Measurements from ENCODE around the gene DOCK11.
"Not testable (repeated sequence)": the region's sequence is repeated elsewhere in the genome, so short reads cannot be mapped to it uniquely, and the experiment has no call there.

- TF ChIP-seq, protein P1, sequence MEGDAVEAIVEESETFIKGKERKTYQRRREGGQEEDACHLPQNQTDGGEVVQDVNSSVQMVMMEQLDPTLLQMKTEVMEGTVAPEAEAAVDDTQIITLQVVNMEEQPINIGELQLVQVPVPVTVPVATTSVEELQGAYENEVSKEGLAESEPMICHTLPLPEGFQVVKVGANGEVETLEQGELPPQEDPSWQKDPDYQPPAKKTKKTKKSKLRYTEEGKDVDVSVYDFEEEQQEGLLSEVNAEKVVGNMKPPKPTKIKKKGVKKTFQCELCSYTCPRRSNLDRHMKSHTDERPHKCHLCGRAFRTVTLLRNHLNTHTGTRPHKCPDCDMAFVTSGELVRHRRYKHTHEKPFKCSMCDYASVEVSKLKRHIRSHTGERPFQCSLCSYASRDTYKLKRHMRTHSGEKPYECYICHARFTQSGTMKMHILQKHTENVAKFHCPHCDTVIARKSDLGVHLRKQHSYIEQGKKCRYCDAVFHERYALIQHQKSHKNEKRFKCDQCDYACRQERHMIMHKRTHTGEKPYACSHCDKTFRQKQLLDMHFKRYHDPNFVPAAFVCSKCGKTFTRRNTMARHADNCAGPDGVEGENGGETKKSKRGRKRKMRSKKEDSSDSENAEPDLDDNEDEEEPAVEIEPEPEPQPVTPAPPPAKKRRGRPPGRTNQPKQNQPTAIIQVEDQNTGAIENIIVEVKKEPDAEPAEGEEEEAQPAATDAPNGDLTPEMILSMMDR (IDR thresholded peaks at IDR 0.05): not testable (repeated sequence)
- not testable (repeated sequence) for TF ChIP-seq EZH2 (IDR thresholded peaks at IDR 0.05; ENCODE audit: borderline replicate concordance, insufficient read depth, low read depth, low read length, poor library complexity, severe bottlenecking)
Measured at GRCh38 chrX:118582926-118583325, 87.3 kb downstream of the DOCK11 start.
